Right lung (tissue), 10 donors: ENCODE measurements around the gene DCUN1D5. TPM values are rescaled to one million over a fixed set of nuclear protein-coding genes. Genes with fewer than 3 reads are reported as not detected.

ENCODE experiments used
- DNase-seq, 2 donors: peaks; one replicate each; pipeline ENCODE4 v3.0.0-alpha.2; 2013
- long read RNA-seq, 8 donors: transcript quantifications; one replicate each; lab custom pipeline, GENCODE V29; 2026
- polyA plus RNA-seq, 5 donors: library from polyadenylated mRNA; unstranded; fragments of 120-200 nt; gene quantifications; one replicate each; pipeline versions ENCODE4 v1.2.1 to v1.2.3, GENCODE V29; 2013; ENCODE audit warnings: inconsistent platforms in 1 of 5, low replicate concordance in 1 of 5; ENCODE audit not compliant: insufficient read length in 5 of 5, insufficient read depth in 1 of 5

Gene DCUN1D5
- polyA plus RNA-seq = 10 to 100 TPM; 31.0 to 39.2 (median 38.0) TPM
- long read RNA-seq, donor 1, transcript DCUN1D5-201 (8 exons, 1,337 nt) = major isoform, 11 of 19 reads
- long read RNA-seq, donor 1, partial matches to known transcripts = 6 of 19 reads
- long read RNA-seq, donor 1, other reads (novel, unspliced or antisense) = 0 of 19 reads
- long read RNA-seq, donor 2, transcript DCUN1D5-201 (8 exons, 1,337 nt) = major isoform, 10 of 10 reads
- long read RNA-seq, donor 2, partial matches to known transcripts = 0 of 10 reads
- long read RNA-seq, donor 2, other reads (novel, unspliced or antisense) = 0 of 10 reads
- long read RNA-seq, donor 3, transcript DCUN1D5-201 (8 exons, 1,337 nt) = major isoform, 10 of 10 reads
- long read RNA-seq, donor 3, partial matches to known transcripts = 0 of 10 reads
- long read RNA-seq, donor 3, other reads (novel, unspliced or antisense) = 0 of 10 reads
- long read RNA-seq, donor 4, transcript DCUN1D5-201 (8 exons, 1,337 nt) = major isoform, 8 of 8 reads
- long read RNA-seq, donor 4, partial matches to known transcripts = 0 of 8 reads
- long read RNA-seq, donor 4, other reads (novel, unspliced or antisense) = 0 of 8 reads
- long read RNA-seq, donor 5, transcript DCUN1D5-201 (8 exons, 1,337 nt) = major isoform, 17 of 18 reads
- long read RNA-seq, donor 5, partial matches to known transcripts = 0 of 18 reads
- long read RNA-seq, donor 5, other reads (novel, unspliced or antisense) = 0 of 18 reads
- long read RNA-seq, donor 6, transcript DCUN1D5-201 (8 exons, 1,337 nt) = major isoform, 15 of 16 reads
- long read RNA-seq, donor 6, partial matches to known transcripts = 0 of 16 reads
- long read RNA-seq, donor 6, other reads (novel, unspliced or antisense) = 0 of 16 reads
- long read RNA-seq, donor 7, transcript DCUN1D5-201 (8 exons, 1,337 nt) = major isoform, 7 of 7 reads
- long read RNA-seq, donor 7, partial matches to known transcripts = 0 of 7 reads
- long read RNA-seq, donor 7, other reads (novel, unspliced or antisense) = 0 of 7 reads
- long read RNA-seq, donor 8, transcript DCUN1D5-201 (8 exons, 1,337 nt) = major isoform, 9 of 9 reads
- long read RNA-seq, donor 8, partial matches to known transcripts = 0 of 9 reads
- long read RNA-seq, donor 8, other reads (novel, unspliced or antisense) = 0 of 9 reads

DNA sequence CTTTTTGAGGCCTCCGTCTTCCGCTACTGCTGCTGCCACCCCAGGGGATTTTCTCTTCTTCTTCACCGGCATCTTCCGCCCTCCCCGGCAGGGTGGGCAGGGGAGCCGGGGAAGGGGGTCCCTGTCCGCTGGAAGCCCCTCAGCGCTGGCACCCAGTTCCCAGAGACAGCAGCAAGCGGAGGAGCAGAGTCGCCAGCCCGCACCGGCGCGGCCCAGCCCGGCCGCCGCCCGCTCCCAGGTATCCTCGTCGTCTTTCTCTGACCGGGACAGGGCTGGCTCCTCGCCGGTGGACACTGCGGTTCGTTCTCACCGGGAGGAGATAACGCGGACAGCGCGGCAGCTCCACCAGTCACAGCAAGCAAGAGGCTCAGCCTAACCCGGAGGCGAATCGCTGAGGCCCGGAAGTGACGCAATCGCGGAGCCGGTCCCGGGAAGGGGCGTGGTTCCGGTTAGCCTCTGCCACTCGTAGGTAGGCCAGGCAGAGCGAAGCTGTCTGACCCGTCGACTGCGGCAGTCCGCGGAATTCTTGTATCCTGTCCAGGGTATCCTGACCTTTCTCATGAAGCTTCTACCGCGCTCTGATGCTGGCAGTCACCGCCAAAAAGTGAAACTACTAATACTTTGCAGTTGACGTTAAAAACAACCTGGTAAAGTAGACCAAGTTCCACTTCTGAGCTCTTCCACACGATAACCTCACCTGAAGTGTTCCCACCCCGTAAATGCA, at the start of gene DCUN1D5:
Gene DCUN1D5, minus strand, starts transcription at position 360 of the 724 bp plus-strand sequence. Its CDS starts 288 bp downstream, at position 72.
- peak; percentile 92 to 94 for DNase-seq

GRCh38 chr11:103125462-103125861, 33.5 kb upstream of the DCUN1D5 start:
- no peak for DNase-seq

GRCh38 chr11:103114836-103115235, 22.9 kb upstream of the DCUN1D5 start:
- no peak for DNase-seq

- DNase-seq = no peak
Measured at GRCh38 chr11:103112364-103112763, 20.4 kb upstream of the DCUN1D5 start.

- DNase-seq = no peak
Measured at GRCh38 chr11:103111400-103111799, 19.4 kb upstream of the DCUN1D5 start.

GRCh38 chr11:103110391-103110790, 18.4 kb upstream of the DCUN1D5 start:
- peak in 1 of 2 donors; percentile 6 for DNase-seq

GRCh38 chr11:103109818-103110388, 17.9 kb upstream of the DCUN1D5 start:
- DNase-seq = no peak

DNA sequence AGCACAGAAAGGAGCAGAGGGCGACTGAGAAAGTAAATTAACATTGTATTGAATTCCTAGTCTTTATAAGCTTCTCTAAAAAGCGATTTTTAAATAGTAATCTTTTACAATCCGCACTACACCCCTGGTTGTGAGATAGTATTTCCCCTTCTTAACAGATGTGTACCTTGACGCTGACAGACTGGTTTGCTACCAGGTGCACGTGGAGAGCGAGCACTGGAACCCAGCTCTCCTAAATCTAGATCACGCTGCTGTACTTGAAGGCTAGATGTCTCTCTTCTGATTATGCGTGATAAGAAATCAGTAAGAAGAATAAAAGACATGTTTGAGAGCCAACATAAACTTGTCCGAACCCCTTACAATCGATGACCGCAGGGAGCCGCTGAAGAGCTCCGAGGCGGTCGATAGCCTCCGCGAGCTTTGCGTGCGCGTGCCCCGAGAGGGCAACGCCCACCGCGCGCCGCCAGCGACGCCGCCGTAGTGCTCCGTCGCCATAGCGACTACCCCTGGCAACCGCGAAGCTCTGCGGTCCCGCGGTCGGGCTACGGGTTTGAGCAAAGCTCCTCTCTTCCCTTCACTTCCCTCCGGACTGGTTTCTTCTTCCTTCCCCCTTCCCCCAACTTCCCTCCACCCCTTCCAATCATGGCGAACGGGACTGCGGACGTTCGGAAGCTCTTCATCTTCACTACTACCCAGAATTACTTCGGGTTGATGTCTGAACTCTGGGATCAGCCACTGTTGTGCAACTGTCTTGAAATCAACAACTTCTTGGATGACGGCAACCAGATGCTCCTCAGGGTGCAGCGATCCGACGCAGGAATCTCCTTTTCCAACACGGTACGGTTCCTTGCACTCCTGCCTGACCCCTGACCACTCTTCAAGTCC, 17.2 kb upstream of the DCUN1D5 start, which contains the start of gene DYNC2H1:
Gene DYNC2H1, plus strand, starts transcription at position 494 of the 885 bp plus-strand sequence. Its CDS starts 149 bp downstream, at position 643.
- DNase-seq = peak; percentile 93 to 94

DNA sequence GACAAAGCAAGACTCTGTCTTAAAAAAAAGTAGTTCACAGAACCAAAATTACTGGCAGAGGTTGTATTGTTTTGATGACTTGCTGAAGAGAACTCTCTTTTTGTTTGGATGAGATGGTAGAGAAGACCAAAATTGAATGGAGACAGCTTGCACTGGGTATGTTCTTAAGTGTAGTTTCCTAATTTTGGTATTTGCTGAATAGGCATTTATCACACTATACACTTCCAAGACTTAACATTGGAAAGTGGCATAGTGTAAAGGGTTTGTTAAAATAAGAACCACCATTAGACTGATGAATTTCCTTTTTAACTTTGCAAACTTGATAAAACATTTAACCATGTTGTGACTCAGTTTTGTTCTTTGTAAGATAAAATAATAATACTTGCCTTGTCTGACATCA, 5.3 kb upstream of the DCUN1D5 start:
- DNase-seq = no peak

DNA sequence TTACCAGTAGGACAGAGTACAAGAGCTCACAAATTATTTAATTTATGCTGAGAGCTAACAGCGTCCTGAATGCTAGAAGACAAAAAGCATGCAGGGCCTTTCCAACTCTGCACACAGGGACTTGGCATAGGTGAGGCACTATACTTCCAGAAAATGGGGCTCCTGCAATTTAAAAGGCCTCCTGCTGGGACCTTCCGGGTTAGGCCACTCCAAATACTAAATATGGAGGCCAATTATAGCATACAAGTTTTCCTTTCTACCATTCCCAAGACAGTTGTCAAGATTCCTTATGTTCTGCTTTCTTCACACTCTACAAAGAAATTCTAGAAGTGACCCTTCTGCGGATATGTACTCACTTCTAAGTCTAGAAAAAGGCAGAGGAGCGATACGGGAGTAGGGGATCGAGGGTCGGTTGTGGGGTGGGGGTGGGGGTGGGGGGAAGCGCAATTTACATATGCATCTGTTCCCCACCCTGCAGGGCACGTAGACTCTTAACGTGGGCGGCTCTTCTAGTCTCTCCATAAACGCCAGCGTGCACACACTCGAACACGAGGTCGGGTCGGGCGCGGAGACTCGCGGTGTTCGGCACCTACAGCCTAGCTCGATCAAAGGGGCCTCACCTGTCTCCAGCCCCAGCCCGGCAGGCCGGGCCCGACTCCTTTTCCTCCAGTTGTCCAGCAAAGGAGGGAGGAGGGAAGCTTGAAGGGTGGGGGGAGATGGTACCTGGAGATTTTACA, 728 bp downstream of the DCUN1D5 start:
- DNase-seq = peak; percentile 18

GRCh38 chr11:103086461-103086860, 5.5 kb downstream of the DCUN1D5 start:
- no peak for DNase-seq

- DNase-seq = no peak
Measured at GRCh38 chr11:103085758-103086365, 6.1 kb downstream of the DCUN1D5 start.

DNA sequence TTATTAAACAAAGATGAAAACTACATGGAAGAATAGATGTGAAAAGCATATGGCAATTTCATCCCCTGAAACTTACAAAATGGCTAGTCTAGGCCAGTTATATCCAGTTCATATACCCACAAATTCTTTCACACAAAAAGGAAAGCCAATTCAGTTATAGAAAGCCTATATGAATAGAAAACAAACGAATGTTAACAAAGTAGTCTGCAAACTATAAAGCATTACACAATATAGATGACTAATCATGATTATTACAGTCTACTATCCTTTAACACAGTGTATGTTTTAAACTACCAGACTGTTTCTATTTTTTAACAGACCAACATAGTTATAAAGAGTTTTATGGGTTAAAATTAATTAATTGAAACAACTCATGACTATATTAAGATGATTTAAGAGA, 12.1 kb downstream of the DCUN1D5 start:
- no peak for DNase-seq

- no peak for DNase-seq
Measured at GRCh38 chr11:103078710-103079109, 13.2 kb downstream of the DCUN1D5 start.

DNA sequence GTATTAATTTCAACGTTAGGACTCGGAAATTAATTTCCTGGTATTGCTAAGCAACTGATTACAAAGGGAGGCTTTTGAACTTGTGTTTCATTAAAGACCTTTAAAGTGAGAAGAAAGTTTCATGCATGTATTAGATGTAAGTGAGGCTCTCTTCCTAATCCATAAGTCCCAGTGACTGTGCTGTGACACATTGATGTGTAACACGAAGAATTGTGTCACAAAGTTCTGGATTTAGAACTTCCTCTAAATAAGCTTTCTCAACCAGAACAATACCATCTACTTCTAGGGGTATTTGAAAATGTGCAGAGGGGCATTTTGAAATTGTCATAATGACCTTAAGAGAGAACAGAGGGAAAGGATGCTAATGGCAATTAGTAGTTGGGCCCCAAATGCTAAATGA, 14.4 kb downstream of the DCUN1D5 start:
- no peak for DNase-seq

DNA sequence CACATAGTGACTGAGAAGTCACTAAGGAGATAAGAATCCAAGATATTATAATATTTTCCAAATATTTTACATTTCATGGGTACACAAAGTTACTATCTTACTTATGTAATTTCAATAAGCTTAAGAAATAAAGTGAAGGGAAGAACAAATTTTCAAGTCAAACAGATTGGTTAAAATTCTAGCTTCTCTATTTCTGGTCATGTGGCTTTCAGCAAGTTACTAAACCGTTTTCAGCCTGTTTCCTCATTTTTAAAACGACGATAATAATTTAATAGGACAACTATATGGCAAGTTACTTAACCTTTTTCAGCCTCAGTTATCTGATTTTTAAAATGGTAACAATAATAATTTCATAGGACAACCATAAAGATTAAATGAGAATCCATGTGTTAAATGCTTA, 15.6 kb downstream of the DCUN1D5 start:
- no peak for DNase-seq

- DNase-seq = no peak
Measured at GRCh38 chr11:103071008-103071407, 21.0 kb downstream of the DCUN1D5 start.

- no peak for DNase-seq
Measured at GRCh38 chr11:103070142-103070541, 21.8 kb downstream of the DCUN1D5 start.

GRCh38 chr11:103069367-103069766, 22.6 kb downstream of the DCUN1D5 start:
- DNase-seq = no peak
